ENCODE data around the gene P4HB.

Gene P4HB

GRCh38 chr17:81868674-81869220 lies 8.4 kb upstream of the P4HB start (continued):
- TF ChIP-seq GLI4 (tag by site-specific recombination; IDR thresholded peaks at IDR 0.05) (no peak), ZNF707 (tag by site-specific recombination; IDR thresholded peaks at IDR 0.05) (no peak), BCL11A (tag by site-specific recombination; IDR thresholded peaks at IDR 0.05; ENCODE audit: low read depth) (peak; percentile 17; the same call in 1 of the 2 replicates), ZNF148 (tag by site-specific recombination; IDR thresholded peaks at IDR 0.05; ENCODE audit: borderline replicate concordance) (no peak), ZNF658 (tag by site-specific recombination; IDR thresholded peaks at IDR 0.05) (no peak), GFI1B (tag by site-specific recombination; IDR thresholded peaks at IDR 0.05) (no peak), SP3 (tag by site-specific recombination; IDR thresholded peaks at IDR 0.05) (peak; percentile 49), ATF2 (tag by site-specific recombination; IDR thresholded peaks at IDR 0.05; ENCODE audit: low read depth) (no peak), ZNF596 (tag by site-specific recombination; IDR thresholded peaks at IDR 0.05) (no peak), KLF10 (tag by site-specific recombination; IDR thresholded peaks at IDR 0.05) (no peak), ZIC2 (tag by site-specific recombination; IDR thresholded peaks at IDR 0.05) (no peak), SP7 (tag by site-specific recombination; IDR thresholded peaks at IDR 0.05) (0 out of 2 replicates have a peak, but pooled peaks have one; percentile 7), ZNF274 (IDR thresholded peaks at IDR 0.05; ENCODE audit: low read length) (no peak), ZNF274 (tag by site-specific recombination; IDR thresholded peaks at IDR 0.05; ENCODE audit: borderline replicate concordance) (no peak), ZNF76 (tag by site-specific recombination; IDR thresholded peaks at IDR 0.05; ENCODE audit: borderline replicate concordance, low read depth) (no peak), ZNF302 (tag by site-specific recombination; IDR thresholded peaks at IDR 0.05; ENCODE audit: low read depth) (no peak), ZSCAN16 (tag by site-specific recombination; IDR thresholded peaks at IDR 0.05) (no peak), ZNF664 (tag by site-specific recombination; IDR thresholded peaks at IDR 0.05) (no peak), ZNF398 (tag by site-specific recombination; IDR thresholded peaks at IDR 0.05) (peak; percentile 57; the same call in 1 of the 2 replicates), ZNF677 (tag by site-specific recombination; IDR thresholded peaks at IDR 0.05) (no peak), KLF1 (tag by site-specific recombination; IDR thresholded peaks at IDR 0.05) (no peak; the same call in 1 of the 2 replicates), ZNF791 (tag by site-specific recombination; IDR thresholded peaks at IDR 0.05) (no peak), ZNF335 (tag by site-specific recombination; conservative IDR thresholded peaks at IDR 0.05) (no peak), ZFP69B (tag by site-specific recombination; IDR thresholded peaks at IDR 0.05) (peak; percentile 82), PRDM10 (tag by site-specific recombination; IDR thresholded peaks at IDR 0.05) (0 out of 2 replicates have a peak, but pooled peaks have one; percentile 9), KLF16 (tag by site-specific recombination; IDR thresholded peaks at IDR 0.05) (no peak), ZNF692 (tag by site-specific recombination; IDR thresholded peaks at IDR 0.05) (peak; percentile 19; the same call in 1 of the 2 replicates), ZNF629 (tag by site-specific recombination; IDR thresholded peaks at IDR 0.05) (peak; percentile 12; the same call in 1 of the 2 replicates)

All from HEK293 (cell line).